Measurements from ENCODE around the gene WBP4.
A peak's percentile ranks its signal among the peaks of the same experiment; 100 is the strongest.

The WBP4 gene

DNA sequence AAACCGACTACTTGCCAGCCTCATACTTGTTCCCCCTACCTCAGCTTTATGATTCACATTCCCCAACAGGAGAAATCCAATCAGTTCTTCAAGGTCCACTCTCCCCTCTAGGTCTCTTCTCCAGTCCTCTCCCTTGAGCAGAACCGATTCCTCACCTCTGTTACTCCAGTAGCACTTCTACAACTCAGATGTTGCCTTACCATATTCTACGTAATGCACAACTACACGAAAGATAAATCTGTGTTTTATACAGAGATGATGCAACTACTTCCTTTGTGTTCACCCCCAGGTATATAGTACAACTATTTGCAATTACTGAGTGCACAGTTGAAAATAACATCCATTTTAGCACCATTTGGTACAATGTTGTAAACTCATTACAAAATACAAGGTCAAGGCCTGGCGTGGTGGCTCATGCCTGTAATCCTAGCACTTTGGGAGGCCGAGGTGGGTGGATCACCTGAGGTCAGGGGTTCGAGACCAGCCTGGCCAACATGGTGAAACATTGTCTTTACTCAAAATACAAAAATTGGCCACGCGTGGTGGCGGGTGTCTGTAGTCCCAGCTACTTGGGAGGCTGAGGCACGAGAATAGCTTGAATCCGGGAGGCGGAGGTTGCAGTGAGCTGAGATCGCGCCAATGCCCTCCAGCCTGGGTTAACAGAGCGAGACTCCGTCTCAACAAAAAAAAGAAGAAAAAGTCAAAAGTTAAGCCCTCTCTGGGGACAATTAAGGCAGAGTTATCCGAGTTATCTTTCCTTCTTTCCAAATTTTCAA is 2.8 kb upstream of the WBP4 start:
- TF ChIP-seq, protein P1, sequence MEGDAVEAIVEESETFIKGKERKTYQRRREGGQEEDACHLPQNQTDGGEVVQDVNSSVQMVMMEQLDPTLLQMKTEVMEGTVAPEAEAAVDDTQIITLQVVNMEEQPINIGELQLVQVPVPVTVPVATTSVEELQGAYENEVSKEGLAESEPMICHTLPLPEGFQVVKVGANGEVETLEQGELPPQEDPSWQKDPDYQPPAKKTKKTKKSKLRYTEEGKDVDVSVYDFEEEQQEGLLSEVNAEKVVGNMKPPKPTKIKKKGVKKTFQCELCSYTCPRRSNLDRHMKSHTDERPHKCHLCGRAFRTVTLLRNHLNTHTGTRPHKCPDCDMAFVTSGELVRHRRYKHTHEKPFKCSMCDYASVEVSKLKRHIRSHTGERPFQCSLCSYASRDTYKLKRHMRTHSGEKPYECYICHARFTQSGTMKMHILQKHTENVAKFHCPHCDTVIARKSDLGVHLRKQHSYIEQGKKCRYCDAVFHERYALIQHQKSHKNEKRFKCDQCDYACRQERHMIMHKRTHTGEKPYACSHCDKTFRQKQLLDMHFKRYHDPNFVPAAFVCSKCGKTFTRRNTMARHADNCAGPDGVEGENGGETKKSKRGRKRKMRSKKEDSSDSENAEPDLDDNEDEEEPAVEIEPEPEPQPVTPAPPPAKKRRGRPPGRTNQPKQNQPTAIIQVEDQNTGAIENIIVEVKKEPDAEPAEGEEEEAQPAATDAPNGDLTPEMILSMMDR (IDR thresholded peaks at IDR 0.05; ENCODE audit: low read depth, low read length), result no peak
- Histone ChIP-seq H3K4me3 (ENCODE audit: low read depth, low read length) (no peak overlapping the region), H3K9me3 (no peaks in the 10 kb centered on the region), H3K36me3 (no peaks in the 10 kb centered on the region), H3K4me1 (no peaks in the 10 kb centered on the region; the same call in 1 of the 2 replicates), H3K27me3 (no peaks in the 10 kb centered on the region)
- no peak for DNase-seq

GRCh38 chr13:41059456-41060081 is 1.7 kb upstream of the WBP4 start:
- no peak for DNase-seq
- Histone ChIP-seq H3K27me3 (no peaks in the 10 kb centered on the region), H3K4me1 (no peaks in the 10 kb centered on the region; the same call in 1 of the 2 replicates), H3K9me3 (no peaks in the 10 kb centered on the region), H3K36me3 (no peaks in the 10 kb centered on the region), H3K4me3 (ENCODE audit: low read depth, low read length) (peak overlapping the region; percentile 90)
- TF ChIP-seq, protein P1 (IDR thresholded peaks at IDR 0.05; ENCODE audit: low read depth, low read length), result no peak

DNA sequence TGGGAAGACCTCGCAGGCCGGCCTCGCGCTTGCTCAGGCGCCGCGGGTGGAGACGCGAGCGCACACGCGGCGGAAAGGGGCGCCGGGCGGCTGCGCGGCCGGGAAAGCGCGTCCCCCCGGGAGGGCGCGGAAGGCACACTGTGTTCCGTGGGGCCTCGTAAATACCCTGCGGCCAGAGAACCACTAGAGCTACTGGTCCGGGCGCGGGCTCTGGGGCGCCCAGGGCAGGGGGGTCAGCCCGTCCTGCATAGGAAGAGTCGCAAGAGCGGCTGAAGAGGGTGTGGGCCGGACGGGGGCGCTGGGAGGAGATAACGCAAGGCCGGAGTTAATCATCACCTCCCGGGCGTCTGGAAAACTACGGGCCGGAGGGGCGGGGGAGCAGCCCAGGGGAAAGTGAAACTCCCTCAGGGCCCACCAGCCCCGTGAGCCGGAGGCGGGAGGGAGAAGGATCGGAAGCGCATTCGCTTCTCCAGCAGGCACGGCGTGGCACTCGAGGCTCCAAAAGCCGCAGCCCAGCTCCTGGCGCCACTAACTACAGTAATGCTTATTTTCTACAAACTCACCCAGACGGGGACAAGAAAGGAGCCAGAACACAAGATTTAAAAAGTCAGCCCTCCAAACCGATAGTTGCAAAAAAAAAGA is 1.1 kb upstream of the WBP4 start:
- Histone ChIP-seq H3K27me3 (no peaks in the 10 kb centered on the region), H3K36me3 (no peaks in the 10 kb centered on the region), H3K4me1 (no peaks in the 10 kb centered on the region; the same call in 1 of the 2 replicates), H3K4me3 (ENCODE audit: low read depth, low read length) (peak overlapping the region; percentile 90), H3K9me3 (no peaks in the 10 kb centered on the region)
- TF ChIP-seq, protein P1 (IDR thresholded peaks at IDR 0.05; ENCODE audit: low read depth, low read length), result peak; percentile 35; the same call in 1 of the 2 replicates
- DNase-seq, result peak; percentile 93

DNA sequence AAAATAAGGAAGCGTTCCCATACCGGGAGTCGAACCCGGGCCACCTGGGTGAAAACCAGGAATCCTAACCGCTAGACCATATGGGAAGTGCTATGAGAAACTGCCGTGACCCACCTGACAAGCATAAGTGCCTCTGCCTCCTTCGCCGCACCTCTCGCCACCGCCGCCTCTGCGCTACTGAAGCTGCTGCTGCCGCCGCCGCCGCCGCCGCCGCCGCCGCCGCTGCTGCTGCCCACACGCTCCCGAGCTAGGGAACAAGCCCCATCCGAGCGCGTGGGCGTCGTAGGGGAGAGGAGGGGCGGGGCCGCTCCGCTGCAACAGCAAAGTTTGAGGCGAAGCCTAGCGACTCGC is 610 bp upstream of the WBP4 start:
- peak overlapping the region; percentile 90 for H3K4me3 ChIP-seq (ENCODE audit: low read depth, low read length)
- peak; percentile 88 for DNase-seq
- TF ChIP-seq, protein P1 (IDR thresholded peaks at IDR 0.05; ENCODE audit: low read depth, low read length), result no peak
- H3K36me3 ChIP-seq, result peaks cover 4% of the 10 kb centered on the region
- no peaks in the 10 kb centered on the region; the same call in 1 of the 2 replicates for H3K4me1 ChIP-seq
- no peaks in the 10 kb centered on the region for H3K27me3 ChIP-seq
- no peaks in the 10 kb centered on the region for H3K9me3 ChIP-seq

DNA sequence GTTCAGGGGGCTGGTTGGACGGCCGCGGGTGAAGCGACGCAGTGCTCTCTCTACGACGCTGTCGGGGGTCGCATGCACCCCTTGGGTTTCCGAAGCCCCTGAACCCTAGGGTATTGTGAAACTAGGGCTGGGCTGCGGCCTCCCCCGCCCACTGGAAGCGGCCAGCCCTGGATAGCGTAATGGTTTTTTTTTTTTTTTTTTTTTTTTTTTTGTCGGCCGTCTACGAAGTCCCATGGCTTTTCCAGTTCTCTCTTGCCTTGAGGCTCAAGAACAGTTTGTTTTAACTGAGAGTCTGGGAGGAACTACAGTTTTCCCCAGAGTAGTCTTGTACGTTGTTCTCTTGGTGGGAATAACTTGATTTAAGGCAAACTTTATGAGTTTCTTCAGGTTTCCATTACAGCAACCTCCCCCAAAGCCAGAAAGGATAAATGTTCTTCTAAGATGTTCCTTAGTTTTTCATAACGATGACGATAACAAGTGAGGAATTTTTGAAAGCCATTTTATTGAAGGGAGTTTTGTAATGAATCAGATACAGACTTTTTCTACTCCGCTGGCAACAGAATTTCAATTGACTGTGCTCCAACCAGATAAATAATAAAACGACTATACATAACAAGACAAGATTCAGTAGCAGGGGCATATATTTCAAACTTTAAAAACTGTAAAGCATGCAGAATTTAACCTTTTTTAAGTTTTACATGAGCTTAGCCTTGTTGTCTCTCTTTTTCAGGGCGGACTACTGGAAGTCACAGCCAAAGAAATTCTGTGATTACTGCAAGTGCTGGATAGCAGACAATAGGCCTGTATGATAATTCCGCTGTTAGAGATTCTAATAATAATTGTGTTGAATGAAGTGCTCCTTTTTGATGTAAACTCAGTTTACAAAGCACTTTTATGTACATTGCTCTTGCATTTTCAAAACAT is 867 bp downstream of the WBP4 start:
- Histone ChIP-seq H3K4me1 (no peaks in the 10 kb centered on the region; the same call in 1 of the 2 replicates), H3K36me3 (peaks cover 11% of the 10 kb centered on the region), H3K4me3 (ENCODE audit: low read depth, low read length) (peak overlapping the region; percentile 90), H3K27me3 (no peaks in the 10 kb centered on the region), H3K9me3 (no peaks in the 10 kb centered on the region)
- TF ChIP-seq, protein P1 (IDR thresholded peaks at IDR 0.05; ENCODE audit: low read depth, low read length), result no peak
- DNase-seq, result no peak
